ENCODE results near the gene KASH5. TPM values are rescaled to one million over a fixed set of nuclear protein-coding genes. Genes with fewer than 3 reads are reported as not detected.

KASH5 gene
- total and polyA plus RNA-seq, 2 of the 8 experiments (the other 6 are each of a cell fraction or from before 2014, with no cell fraction given) = 0.05 to 0.19 TPM

- H3K23me2 ChIP-seq (ENCODE audit: low read depth, low read length) = no peaks in the 10 kb centered on the region
- ChIA-PET CTCF (ENCODE audit: partially characterized antibody) (interaction anchor here (0.6 to 4.8 kb wide), 7 partner anchors 10 to 225 kb away, joined by 3 to 28 read pairs (median 4); partner anchors contain the start of gene FLT3LG), POLR2A (ENCODE audit: partially characterized antibody) (interaction anchor here (1.0 to 3.2 kb wide), 6 partner anchors 8 to 38 kb away, joined by 3 to 15 read pairs (median 5); partner anchors contain the start of gene PIH1D1)
- H2BK5ac ChIP-seq (ENCODE audit: low read depth, low read length) = no peak overlapping the region
- peaks cover 0 to 10% (median 2%) of the 10 kb centered on the region in 4 experiments; a peak in 4 of 8 replicates for H3K36me3 ChIP-seq (ENCODE audit: control insufficient read depth in 2 of 4, insufficient read depth in 4 of 4, low read length in 3 of 4)
- no peak overlapping the region for H4K8ac ChIP-seq (ENCODE audit: extremely low read depth, insufficient read depth, low read length)
- TF ChIP-seq CTCF (IDR thresholded peaks at IDR 0.05; ENCODE audit: control extremely low read depth in 1 of 3, insufficient read depth in 1 of 3, low read depth in 1 of 3, low read length in 3 of 3) = peak in 1 of 3 experiments; percentile 16; a peak in 1 of 4 replicates
- 0 out of 2 replicates have a peak, but pooled peaks have one; percentile 13 for TF ChIP-seq SIX5 (IDR thresholded peaks at IDR 0.05; ENCODE audit: low read depth, low read length)
- no peak for TF ChIP-seq EZH2 (IDR thresholded peaks at IDR 0.05; ENCODE audit: low read depth, low read length, severe bottlenecking)
- no peak for TF ChIP-seq BACH1 (IDR thresholded peaks at IDR 0.05; ENCODE audit: low read length)
- no peak overlapping the region for H3K9ac ChIP-seq (replicated peaks in 1 of 4; ENCODE audit: extremely low read depth in 1 of 4, low read depth in 3 of 4, low read length in 3 of 4)
- no peak overlapping the region for H2AFZ ChIP-seq (ENCODE audit: low read length)
- H4K5ac ChIP-seq (ENCODE audit: insufficient read length, low read depth, low read length) = no peak overlapping the region
- no peak overlapping the region for H3K4me2 ChIP-seq (ENCODE audit: insufficient read depth in 1 of 2, low read depth in 2 of 2, low read length in 2 of 2)
- no peak overlapping the region for H2AK5ac ChIP-seq (ENCODE audit: low read depth, low read length)
- no peaks in the 10 kb centered on the region; a peak in 1 of 7 replicates for H3K4me1 ChIP-seq (replicated peaks in 1 of 4; ENCODE audit: control insufficient read depth in 3 of 4, insufficient read depth in 4 of 4, low read length in 3 of 4)
- H2BK20ac ChIP-seq (ENCODE audit: low read length) = no peak overlapping the region
- H3K79me1 ChIP-seq (ENCODE audit: low read depth, low read length) = no peaks in the 10 kb centered on the region; the same call in 1 of the 2 replicates
- H3K9me3 ChIP-seq (ENCODE audit: insufficient read depth in 2 of 2, low read depth in 1 of 2, low read length in 1 of 2) = no peaks in the 10 kb centered on the region
- no peak for FAIRE-seq
- no peak overlapping the region for H2BK12ac ChIP-seq (ENCODE audit: low read depth, low read length)
- DNase-seq (ENCODE audit: low read depth in 1 of 2, low spot score in 2 of 2) = no peak
- no peak overlapping the region for H3K23ac ChIP-seq (ENCODE audit: insufficient read length)
- no peak overlapping the region for H4K91ac ChIP-seq (replicated peaks; ENCODE audit: insufficient read length, low read length)
- no peak overlapping the region for H3K14ac ChIP-seq (ENCODE audit: insufficient read length)
- no peaks in the 10 kb centered on the region for H3K27me3 ChIP-seq (replicated peaks in 1 of 4; ENCODE audit: control insufficient read depth in 3 of 4, extremely low read depth in 1 of 4, insufficient read depth in 3 of 4, low read length in 3 of 4)
- H2BK120ac ChIP-seq (replicated peaks; ENCODE audit: low read depth, low read length) = no peak overlapping the region
- no peak overlapping the region for H3K27ac ChIP-seq (ENCODE audit: low read depth, low read length)
- H3K79me2 ChIP-seq (ENCODE audit: control insufficient read depth in 1 of 2, insufficient read depth in 2 of 2, low read length in 2 of 2) = peaks cover 0 to 5% of the 10 kb centered on the region in 2 experiments; a peak in 1 of 4 replicates
- H3K4me3 ChIP-seq (ENCODE audit: extremely low read depth in 1 of 4, insufficient read depth in 2 of 4, low read depth in 3 of 4, low read length in 4 of 4) = no peak overlapping the region
- H3K56ac ChIP-seq (replicated peaks; ENCODE audit: insufficient read length, low read depth, low read length) = no peak overlapping the region
- WGBS, 2 experiments (ENCODE audit: extremely low coverage in 1 of 2, insufficient coverage in 1 of 2, insufficient read length in 1 of 2, insufficient replicate concordance in 2 of 2, low coverage in 1 of 2, low lambda C conversion rate in 2 of 2, missing lambda C conversion rate in 1 of 2) = 92% methylated on average over 12 of the region's 12 CpGs; no CpG with 5 or more reads in 1 of the 2 experiments
- no peak overlapping the region for H3K18ac ChIP-seq (ENCODE audit: extremely low read depth, low read length)
- no peak overlapping the region for H3K4ac ChIP-seq (replicated peaks; ENCODE audit: insufficient read length, low read depth, low read length)
- no peaks in the 10 kb centered on the region for H4K20me1 ChIP-seq (replicated peaks in 1 of 2; ENCODE audit: control insufficient read depth in 1 of 2, insufficient read depth in 2 of 2, low read length in 2 of 2)
- H2BK15ac ChIP-seq (ENCODE audit: low read length) = no peak overlapping the region
Observed at GRCh38 chr19:49459388-49459787, 71.3 kb downstream of the KASH5 start.
